Mesenchymal stem cell (in vitro differentiated cells and primary cell): ENCODE measurements around the gene KIF23.

ENCODE experiments used
- DNase-seq: peaks from one replicate; pipeline ENCODE4 v3.0.0-alpha.2; 2013
- H2AFZ ChIP-seq: one replicate; pipeline ENCODE4 v1.6.1; 2013; ENCODE audit warnings: low read depth, mild to moderate bottlenecking, control low read depth, inconsistent platforms, low read length, moderate library complexity
- H2AK5ac ChIP-seq: 2 replicates; pipeline ENCODE4 v1.6.1; 2013; ENCODE audit warnings: low read length, moderate library complexity, mild to moderate bottlenecking, inconsistent platforms; ENCODE audit not compliant: severe bottlenecking
- H2BK120ac ChIP-seq: one replicate; pipeline ENCODE4 v1.6.1; 2013; ENCODE audit warnings: low read depth, mild to moderate bottlenecking, inconsistent platforms, low read length, moderate library complexity
- H2BK12ac ChIP-seq, 2 experiments: one replicate each; pipeline ENCODE4 v1.6.1; 2013; ENCODE audit warnings: inconsistent platforms in 2 of 2, low read length in 2 of 2, mild to moderate bottlenecking in 2 of 2, moderate library complexity in 2 of 2, control low read depth in 1 of 2
- H2BK15ac ChIP-seq: one replicate; pipeline ENCODE4 v1.6.1; 2013; ENCODE audit warnings: mild to moderate bottlenecking, low read depth, inconsistent platforms; ENCODE audit not compliant: poor library complexity, severe bottlenecking
- H2BK5ac ChIP-seq: 2 replicates; pipeline ENCODE4 v1.6.1; 2013; ENCODE audit warnings: low read depth, mild to moderate bottlenecking, low read length, control low read depth, inconsistent platforms; ENCODE audit not compliant: poor library complexity, severe bottlenecking
- H3K14ac ChIP-seq, 2 experiments: one replicate each; pipeline ENCODE4 v1.6.1; 2013; ENCODE audit warnings: inconsistent platforms in 2 of 2, low read length in 2 of 2, control low read depth in 1 of 2, mild to moderate bottlenecking in 1 of 2, moderate library complexity in 1 of 2
- H3K18ac ChIP-seq, 2 experiments: one replicate each; pipeline ENCODE4 v1.6.1; 2013; ENCODE audit warnings: inconsistent platforms in 2 of 2, low read length in 2 of 2, control low read depth in 1 of 2, low read depth in 1 of 2, mild to moderate bottlenecking in 1 of 2
- H3K23ac ChIP-seq, 2 experiments: one replicate each; pipeline ENCODE4 v1.6.1; 2013; ENCODE audit warnings: inconsistent platforms in 2 of 2, low read length in 2 of 2, mild to moderate bottlenecking in 2 of 2, moderate library complexity in 2 of 2, control low read depth in 1 of 2
- H3K27ac ChIP-seq: 2 replicates; pipeline ENCODE4 v1.5.1; 2013; ENCODE audit warnings: mild to moderate bottlenecking, moderate library complexity, low read length, control low read depth, inconsistent platforms; ENCODE audit not compliant: poor library complexity, severe bottlenecking
- H3K27me3 ChIP-seq, 2 experiments: 2 replicates each; pipeline versions ENCODE4 v1.6.1 to v1.7.0; 2013; ENCODE audit warnings: low read length in 2 of 2, mild to moderate bottlenecking in 2 of 2, moderate library complexity in 2 of 2, control low read depth in 1 of 2, inconsistent platforms in 1 of 2; ENCODE audit not compliant: control insufficient read depth in 1 of 2, insufficient read depth in 1 of 2
- H3K36me3 ChIP-seq, 2 experiments: 2 replicates each; pipeline versions ENCODE4 v1.6.1 to v1.7.0; 2013; ENCODE audit warnings: low read length in 2 of 2, control low read depth in 1 of 2, inconsistent platforms in 1 of 2, low read depth in 1 of 2, mild to moderate bottlenecking in 1 of 2; ENCODE audit not compliant: insufficient read depth in 2 of 2, control insufficient read depth in 1 of 2
- H3K4ac ChIP-seq, 2 experiments: one replicate each; pipeline ENCODE4 v1.6.1; 2013; ENCODE audit warnings: inconsistent platforms in 2 of 2, low read length in 2 of 2, mild to moderate bottlenecking in 2 of 2, moderate library complexity in 2 of 2, control low read depth in 1 of 2, low read depth in 1 of 2
- H3K4me1 ChIP-seq: 2 replicates; pipeline ENCODE4 v1.6.1; 2013; ENCODE audit warnings: low read depth, low read length, control low read depth; ENCODE audit not compliant: control insufficient read depth, insufficient read depth
- H3K4me2 ChIP-seq: 2 replicates; pipeline ENCODE4 v1.6.1; 2013; ENCODE audit warnings: low read length, mild to moderate bottlenecking, inconsistent platforms; ENCODE audit not compliant: poor library complexity, severe bottlenecking
- H3K4me3 ChIP-seq, 2 experiments: 2 replicates each; pipeline versions ENCODE4 v1.5.1 to v1.7.0; 2013; ENCODE audit warnings: low read length in 2 of 2, mild to moderate bottlenecking in 2 of 2, control low read depth in 1 of 2, low read depth in 1 of 2; ENCODE audit not compliant: insufficient read depth in 1 of 2
- H3K79me1 ChIP-seq: replicated peaks from 2 replicates; pipeline ENCODE4 v1.6.1; 2013; ENCODE audit warnings: mild to moderate bottlenecking, control low read depth, low read length, inconsistent platforms; ENCODE audit not compliant: poor library complexity, severe bottlenecking
- H3K9ac ChIP-seq: 2 replicates; pipeline ENCODE4 v1.7.0; 2013; ENCODE audit warnings: mild to moderate bottlenecking, low read length, moderate library complexity
- H3K9me3 ChIP-seq: 2 replicates; pipeline ENCODE4 v1.7.0; 2013; ENCODE audit warnings: mild to moderate bottlenecking, low read length; ENCODE audit not compliant: control insufficient read depth
- H4K8ac ChIP-seq: one replicate; pipeline ENCODE4 v1.6.1; 2013; ENCODE audit warnings: inconsistent platforms, mild to moderate bottlenecking, low read length, moderate library complexity
- H4K91ac ChIP-seq: one replicate; pipeline ENCODE4 v1.6.1; 2013; ENCODE audit warnings: mild to moderate bottlenecking, low read length, inconsistent platforms
- WGBS: methylation state at CpG from one replicate; pipeline ENCODE4 v1.1.7; 2013; ENCODE audit warnings: mixed read lengths; 5-methylcytosine and 5-hydroxymethylcytosine counted together

The KIF23 gene

DNA sequence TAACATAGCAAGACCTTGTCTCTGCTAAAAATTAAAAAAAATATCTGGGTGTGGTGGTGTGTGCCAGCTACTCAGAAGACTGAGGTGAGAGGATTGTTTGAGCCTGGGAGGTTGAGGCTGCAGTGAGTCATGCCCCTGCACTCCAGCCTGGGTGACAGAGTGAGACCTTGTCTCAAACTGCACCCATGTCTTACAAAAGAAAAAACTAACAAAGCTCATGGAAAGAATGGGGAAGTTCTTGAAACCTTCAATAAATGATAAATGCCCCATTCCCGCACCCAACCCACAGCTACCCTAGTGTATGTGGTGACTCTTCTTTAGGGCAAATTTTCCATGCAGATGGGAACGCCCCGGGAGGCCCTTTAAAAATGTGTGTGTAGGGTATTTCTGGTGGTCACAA, 66.8 kb downstream of the KIF23 start:
- WGBS: 95% methylated on average over 2 of the region's 3 CpGs
- no peak overlapping the region for H2BK15ac ChIP-seq
- no peaks in the 10 kb centered on the region for H3K4me1 ChIP-seq
- no peak overlapping the region for H2BK120ac ChIP-seq
- peaks cover 30 to 46% of the 10 kb centered on the region in 2 experiments for H3K27me3 ChIP-seq
- no peak for DNase-seq
- H3K36me3 ChIP-seq: no peaks in the 10 kb centered on the region
- H2AFZ ChIP-seq: no peak overlapping the region
- peaks cover 10% of the 10 kb centered on the region for H3K9me3 ChIP-seq
- H4K8ac ChIP-seq: no peak overlapping the region
- H3K9ac ChIP-seq: no peak overlapping the region
- H3K27ac ChIP-seq: no peak overlapping the region
- no peak overlapping the region for H3K23ac ChIP-seq
- H2BK12ac ChIP-seq: no peak overlapping the region
- H3K79me1 ChIP-seq: no peaks in the 10 kb centered on the region
- no peak overlapping the region for H3K14ac ChIP-seq
- H3K4me3 ChIP-seq: no peak overlapping the region
- H3K4me2 ChIP-seq: no peak overlapping the region
- H2AK5ac ChIP-seq: no peak overlapping the region
- H4K91ac ChIP-seq: no peak overlapping the region
- no peak overlapping the region for H3K18ac ChIP-seq
- H2BK5ac ChIP-seq: no peak overlapping the region
- no peak overlapping the region for H3K4ac ChIP-seq

DNA sequence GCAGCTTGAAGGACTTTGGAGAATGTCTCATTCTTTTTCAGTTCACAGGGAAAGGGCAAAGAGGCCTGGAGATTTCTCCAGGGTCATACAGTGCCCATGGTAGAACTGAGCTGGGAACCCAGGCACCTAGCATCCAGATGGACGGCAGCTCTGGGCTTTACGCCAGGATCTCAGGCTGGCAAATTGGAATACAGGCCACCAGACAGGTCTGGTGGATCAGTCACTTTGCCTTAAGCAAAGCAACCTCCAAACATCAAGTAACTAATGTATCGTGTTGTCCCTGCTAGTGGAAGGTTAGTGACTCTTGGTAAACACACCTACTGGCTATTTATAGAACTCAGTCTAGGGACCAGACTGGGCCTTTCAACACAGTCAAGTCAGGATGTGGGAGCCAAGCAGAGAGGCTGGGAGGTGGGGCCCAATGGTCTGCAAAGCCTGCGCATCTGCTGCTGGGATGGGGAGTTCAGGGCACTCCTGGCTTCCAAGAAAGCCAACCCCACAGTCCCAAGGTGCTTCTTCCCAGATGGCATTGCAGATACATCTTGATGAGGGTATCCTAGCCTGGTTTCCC, 68.6 kb downstream of the KIF23 start:
- no peak overlapping the region for H3K27ac ChIP-seq
- H3K4me3 ChIP-seq: no peak overlapping the region
- H2BK12ac ChIP-seq: no peak overlapping the region
- no peak overlapping the region for H2AFZ ChIP-seq
- H3K4me2 ChIP-seq: no peak overlapping the region
- WGBS: 93% methylated on average over 3 of the region's 4 CpGs
- H3K27me3 ChIP-seq: peaks cover 37 to 62% of the 10 kb centered on the region in 2 experiments
- no peak for DNase-seq
- H2AK5ac ChIP-seq: no peak overlapping the region
- H3K23ac ChIP-seq: no peak overlapping the region
- H2BK5ac ChIP-seq: no peak overlapping the region
- H3K36me3 ChIP-seq: no peaks in the 10 kb centered on the region
- no peaks in the 10 kb centered on the region for H3K4me1 ChIP-seq
- H3K14ac ChIP-seq: no peak overlapping the region
- H2BK120ac ChIP-seq: no peak overlapping the region
- H4K8ac ChIP-seq: no peak overlapping the region
- no peak overlapping the region for H3K9ac ChIP-seq
- no peak overlapping the region for H4K91ac ChIP-seq
- no peaks in the 10 kb centered on the region for H3K79me1 ChIP-seq
- peaks cover 10% of the 10 kb centered on the region for H3K9me3 ChIP-seq
- H3K18ac ChIP-seq: no peak overlapping the region
- H2BK15ac ChIP-seq: no peak overlapping the region
- no peak overlapping the region for H3K4ac ChIP-seq

DNA sequence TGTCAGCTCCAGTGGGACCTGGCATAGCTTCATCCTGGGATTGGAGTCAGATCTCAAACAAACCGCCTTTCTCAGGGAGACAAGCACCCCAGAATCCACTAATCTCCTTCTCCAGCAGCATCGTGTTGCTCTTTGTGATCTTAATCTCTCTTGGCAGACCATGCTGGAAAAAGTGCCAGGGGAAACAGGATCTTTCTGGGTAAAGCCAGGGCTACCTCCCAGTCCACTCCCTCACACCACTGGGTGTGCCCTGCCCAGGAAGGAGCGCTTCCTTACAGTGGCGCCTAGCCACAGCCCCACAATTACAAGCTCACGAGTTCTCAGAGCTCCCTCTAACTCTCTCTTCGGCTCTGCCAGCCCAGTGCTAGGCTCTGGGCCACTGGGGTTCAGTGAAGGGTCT, 70.7 kb downstream of the KIF23 start:
- no peak overlapping the region for H3K27ac ChIP-seq
- no peak overlapping the region for H3K4ac ChIP-seq
- no peak overlapping the region for H3K18ac ChIP-seq
- no peak overlapping the region for H4K91ac ChIP-seq
- H3K79me1 ChIP-seq: no peaks in the 10 kb centered on the region
- peaks cover 6% of the 10 kb centered on the region for H3K9me3 ChIP-seq
- H3K4me1 ChIP-seq: no peaks in the 10 kb centered on the region
- no peak for DNase-seq
- peaks cover 38 to 57% of the 10 kb centered on the region in 2 experiments for H3K27me3 ChIP-seq
- no peak overlapping the region for H3K14ac ChIP-seq
- H2BK5ac ChIP-seq: no peak overlapping the region
- no peak overlapping the region for H3K4me2 ChIP-seq
- no peak overlapping the region for H2AFZ ChIP-seq
- 88% methylated on average over 6 of the region's 6 CpGs for WGBS
- no peak overlapping the region for H3K9ac ChIP-seq
- no peak overlapping the region for H3K4me3 ChIP-seq
- no peak overlapping the region for H2BK12ac ChIP-seq
- no peak overlapping the region for H4K8ac ChIP-seq
- no peak overlapping the region for H3K23ac ChIP-seq
- H2BK120ac ChIP-seq: no peak overlapping the region
- H2AK5ac ChIP-seq: no peak overlapping the region
- no peaks in the 10 kb centered on the region for H3K36me3 ChIP-seq
- H2BK15ac ChIP-seq: no peak overlapping the region

DNA sequence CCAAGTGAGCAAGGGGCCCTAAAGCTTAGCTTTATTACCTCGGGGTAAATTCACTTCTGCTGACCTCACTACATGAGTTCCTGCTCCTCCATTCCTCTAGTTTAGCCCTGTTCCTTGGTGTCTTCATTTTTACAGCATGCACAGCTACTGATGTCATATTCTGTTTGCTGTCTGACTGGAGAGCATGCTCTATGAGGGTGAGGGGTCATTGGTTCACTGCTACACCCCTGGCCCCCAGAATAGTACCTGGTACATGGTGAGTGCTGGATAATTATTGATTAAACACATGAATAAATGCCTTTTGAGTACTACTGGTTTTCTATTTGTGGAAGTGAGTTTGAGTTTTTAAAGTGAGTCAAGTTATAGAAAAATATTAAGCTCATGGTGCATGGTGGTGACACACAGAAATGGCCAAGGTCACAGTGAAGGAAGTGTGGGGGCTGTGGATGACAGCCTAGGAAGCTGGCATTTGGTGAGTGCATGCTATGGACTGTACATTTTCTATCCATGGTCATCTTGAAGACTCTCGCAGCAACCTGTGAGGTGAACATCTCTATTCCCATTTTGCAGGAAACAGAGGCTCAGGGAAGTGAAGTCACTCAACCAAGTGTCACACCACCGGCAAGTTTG, 72.4 kb downstream of the KIF23 start:
- H2BK120ac ChIP-seq: no peak overlapping the region
- no peak overlapping the region for H3K4me2 ChIP-seq
- no peak overlapping the region for H2BK15ac ChIP-seq

More for the DNA sequence above, 72.4 kb downstream of the KIF23 start:
- Histone ChIP-seq H3K4me1 (no peaks in the 10 kb centered on the region), H3K9me3 (peaks cover 3% of the 10 kb centered on the region), H3K9ac (no peak overlapping the region), H4K8ac (no peak overlapping the region), H2BK5ac (no peak overlapping the region), H3K23ac (no peak overlapping the region), H3K27me3 (peaks cover 52 to 59% of the 10 kb centered on the region in 2 experiments), H2BK12ac (no peak overlapping the region), H3K27ac (no peak overlapping the region), H3K18ac (no peak overlapping the region), H3K14ac (no peak overlapping the region), H4K91ac (no peak overlapping the region), H2AFZ (no peak overlapping the region), H3K4me3 (no peak overlapping the region), H3K36me3 (no peaks in the 10 kb centered on the region), H3K4ac (no peak overlapping the region), H2AK5ac (no peak overlapping the region), H3K79me1 (no peaks in the 10 kb centered on the region)
- 80% methylated on average over 3 of the region's 3 CpGs for WGBS
- no peak for DNase-seq
